H1 (cell line): ENCODE results near the gene FRMD3. TPM values are rescaled to one million over a fixed set of nuclear protein-coding genes. Genes with fewer than 3 reads are reported as not detected.

Experiments
- CTCF ChIA-PET: fragments of 300-600 bp; sonication (Branson Sonifier 250); formaldehyde crosslinking; loops from one replicate; lab custom pipeline; 2021; ENCODE audit not compliant: partially characterized antibody; lab: Charles Lee
- POLR2A ChIA-PET: fragments of 300-600 bp; sonication (Branson Sonifier 250); formaldehyde crosslinking; loops from one replicate; lab custom pipeline; 2021; ENCODE audit warnings: inconsistent platforms; ENCODE audit not compliant: partially characterized antibody; lab: Charles Lee
- DNase-seq, 2 experiments: peaks; one replicate each; pipeline versions ENCODE4 v3.0.0 to v3.0.0-alpha.2; 2010 to 2022; ENCODE audit warnings: low spot score in 2 of 2, low read depth in 1 of 2, mixed read lengths in 1 of 2
- FAIRE-seq: peaks from 2 replicates; lab custom pipeline; 2011; peaks lifted over from hg19 to GRCh38; lab: Jason Lieb, UNC
- H2AFZ ChIP-seq: 2 replicates; pipeline ENCODE4 v1.8.1; 2012; ENCODE audit warnings: low read length, inconsistent platforms
- H2AK5ac ChIP-seq: 2 replicates; pipeline ENCODE4 v1.6.1; 2013; ENCODE audit warnings: low read depth, low read length
- H2BK120ac ChIP-seq: replicated peaks from 2 replicates; pipeline ENCODE3; 2013; ENCODE audit warnings: low read depth, low read length, inconsistent platforms
- H2BK12ac ChIP-seq: 2 replicates; pipeline ENCODE4 v1.6.1; 2013; ENCODE audit warnings: low read depth, low read length
- H2BK15ac ChIP-seq: 2 replicates; pipeline ENCODE4 v1.6.1; 2013; ENCODE audit warnings: low read length
- H2BK20ac ChIP-seq: 2 replicates; pipeline ENCODE4 v1.6.1; 2013; ENCODE audit warnings: low read length
- H2BK5ac ChIP-seq: 2 replicates; pipeline ENCODE4 v1.6.1; 2013; ENCODE audit warnings: low read depth, low read length
- H3K14ac ChIP-seq: 2 replicates; pipeline ENCODE4 v1.6.1; 2013; ENCODE audit warnings: inconsistent platforms; ENCODE audit not compliant: insufficient read length
- H3K18ac ChIP-seq: 2 replicates; pipeline ENCODE4 v1.6.1; 2013; ENCODE audit warnings: low read length; ENCODE audit errors: extremely low read depth
- H3K23ac ChIP-seq: 2 replicates; pipeline ENCODE4 v1.6.1; 2013; ENCODE audit warnings: inconsistent platforms; ENCODE audit not compliant: insufficient read length
- H3K23me2 ChIP-seq: 2 replicates; pipeline ENCODE4 v1.6.1; 2013; ENCODE audit warnings: low read depth, low read length
- H3K27ac ChIP-seq: 2 replicates; pipeline ENCODE4 v1.6.1; 2011; ENCODE audit warnings: low read depth, low read length, inconsistent platforms
- H3K27me3 ChIP-seq, 4 experiments: replicated peaks in 1 of 4; 1 replicate in 1 of 4; 2 replicates in 3 of 4; pipeline versions ENCODE4 v1.6.1 to v1.8.1; 2011 to 2013; ENCODE audit warnings: low read length in 3 of 4, mild to moderate bottlenecking in 3 of 4, inconsistent platforms in 2 of 4, mixed read lengths in 2 of 4, moderate library complexity in 1 of 4; ENCODE audit not compliant: control insufficient read depth in 3 of 4, insufficient read depth in 3 of 4; ENCODE audit errors: extremely low read depth in 1 of 4
- H3K36me3 ChIP-seq, 4 experiments: 2 replicates each; pipeline versions ENCODE4 v1.6.1 to v1.8.1; 2011 to 2013; ENCODE audit warnings: mild to moderate bottlenecking in 4 of 4, low read length in 3 of 4, moderate library complexity in 2 of 4, control low read depth in 1 of 4, inconsistent platforms in 1 of 4; ENCODE audit not compliant: insufficient read depth in 4 of 4, control insufficient read depth in 2 of 4
- H3K4ac ChIP-seq: replicated peaks from 2 replicates; pipeline ENCODE3; 2013; ENCODE audit warnings: low read length, low read depth, mixed read lengths, inconsistent platforms; ENCODE audit not compliant: insufficient read length
- H3K4me1 ChIP-seq, 4 experiments: replicated peaks in 1 of 4; 1 replicate in 1 of 4; 2 replicates in 3 of 4; pipeline versions ENCODE4 v1.6.1 to v1.8.1; 2011 to 2013; ENCODE audit warnings: low read length in 3 of 4, inconsistent platforms in 2 of 4, mixed read lengths in 1 of 4; ENCODE audit not compliant: insufficient read depth in 4 of 4, control insufficient read depth in 3 of 4
- H3K4me2 ChIP-seq, 2 experiments: 2 replicates each; pipeline versions ENCODE4 v1.6.1 to v1.8.1; 2011 to 2013; ENCODE audit warnings: low read depth in 2 of 2, low read length in 2 of 2, control low read depth in 1 of 2, inconsistent platforms in 1 of 2, mild to moderate bottlenecking in 1 of 2; ENCODE audit not compliant: insufficient read depth in 1 of 2
- H3K4me3 ChIP-seq, 4 experiments: fragments of 200-600, 300-600 bp in 1 of 4; sonication (generic), shearing (Covaris generic), sonication (Bioruptor Twin) in 1 of 4; 2 replicates each; pipeline versions ENCODE4 v1.5.1 to v1.8.1; 2011 to 2016; ENCODE audit warnings: low read length in 4 of 4, low read depth in 3 of 4, control low read depth in 2 of 4, inconsistent platforms in 2 of 4, mild to moderate bottlenecking in 2 of 4, mixed read lengths in 1 of 4, moderate library complexity in 1 of 4; ENCODE audit not compliant: insufficient read depth in 2 of 4; ENCODE audit errors: extremely low read depth in 1 of 4
- H3K56ac ChIP-seq: replicated peaks from 2 replicates; pipeline ENCODE3; 2013; ENCODE audit warnings: low read depth, mild to moderate bottlenecking, mixed read lengths, low read length, inconsistent platforms; ENCODE audit not compliant: insufficient read length
- H3K79me1 ChIP-seq: 2 replicates; pipeline ENCODE4 v1.6.1; 2013; ENCODE audit warnings: low read depth, low read length, control low read depth
- H3K79me2 ChIP-seq, 2 experiments: 2 replicates each; pipeline versions ENCODE4 v1.6.1 to v1.8.1; 2012 to 2013; ENCODE audit warnings: low read length in 2 of 2, mild to moderate bottlenecking in 2 of 2, inconsistent platforms in 1 of 2; ENCODE audit not compliant: insufficient read depth in 2 of 2, control insufficient read depth in 1 of 2
- H3K9ac ChIP-seq, 4 experiments: replicated peaks in 1 of 4; 1 replicate in 1 of 4; 2 replicates in 3 of 4; pipeline versions ENCODE4 v1.6.1 to v1.8.1; 2011 to 2013; ENCODE audit warnings: low read depth in 3 of 4, low read length in 3 of 4, control low read depth in 2 of 4, mild to moderate bottlenecking in 2 of 4, moderate library complexity in 2 of 4, inconsistent platforms in 1 of 4; ENCODE audit errors: extremely low read depth in 1 of 4
- H3K9me3 ChIP-seq, 2 experiments: 2 replicates each; pipeline versions ENCODE4 v1.6.1 to v1.8.1; 2012 to 2013; ENCODE audit warnings: mild to moderate bottlenecking in 2 of 2, moderate library complexity in 2 of 2, control low read depth in 1 of 2, inconsistent platforms in 1 of 2, low read depth in 1 of 2, low read length in 1 of 2, mixed read lengths in 1 of 2; ENCODE audit not compliant: insufficient read depth in 2 of 2
- H4K20me1 ChIP-seq, 2 experiments: replicated peaks in 1 of 2; 2 replicates each; pipeline versions ENCODE3 to v1.8.1; 2011 to 2013; ENCODE audit warnings: inconsistent platforms in 2 of 2, low read length in 2 of 2, mild to moderate bottlenecking in 1 of 2; ENCODE audit not compliant: insufficient read depth in 2 of 2, control insufficient read depth in 1 of 2
- H4K5ac ChIP-seq: 2 replicates; pipeline ENCODE4 v1.6.1; 2013; ENCODE audit warnings: low read length, low read depth, mixed read lengths, inconsistent platforms; ENCODE audit not compliant: insufficient read length
- H4K8ac ChIP-seq: 2 replicates; pipeline ENCODE4 v1.8.0; 2013; ENCODE audit warnings: mild to moderate bottlenecking, moderate library complexity, low read length, inconsistent platforms; ENCODE audit not compliant: insufficient read depth; ENCODE audit errors: extremely low read depth
- H4K91ac ChIP-seq: replicated peaks from 2 replicates; pipeline ENCODE3; 2013; ENCODE audit warnings: low read length, mixed read lengths, inconsistent platforms; ENCODE audit not compliant: insufficient read length
- KDM5A ChIP-seq: fragments of 200-600 bp; IDR thresholded peaks from 2 replicates; pipeline ENCODE4 v1.7.1; 2012; ENCODE audit warnings: mild to moderate bottlenecking, low read length, inconsistent platforms, mixed read lengths
- NRF1 ChIP-seq: IDR thresholded peaks from 2 replicates; pipeline ENCODE4 v1.6.1; 2011; ENCODE audit warnings: mild to moderate bottlenecking, low read depth, low read length, improper control_type of control experiment
- RBBP5 ChIP-seq: IDR thresholded peaks from 2 replicates; pipeline ENCODE4 v1.7.1; 2012; ENCODE audit warnings: low read depth, mild to moderate bottlenecking, inconsistent platforms, low read length, moderate library complexity, borderline replicate concordance
- SAP30 ChIP-seq: fragments of 300-600 bp; sonication (generic); IDR thresholded peaks from 2 replicates; pipeline ENCODE4 v1.7.1; 2012; ENCODE audit warnings: low read length, moderate library complexity, mild to moderate bottlenecking, inconsistent platforms; ENCODE audit not compliant: insufficient read depth, insufficient replicate concordance
- TAF1 ChIP-seq: IDR thresholded peaks from 2 replicates; pipeline ENCODE4 v1.6.1; 2011; ENCODE audit warnings: mild to moderate bottlenecking, low read depth, low read length
- TEAD4 ChIP-seq: IDR thresholded peaks from 2 replicates; pipeline ENCODE4 v1.6.1; 2012; ENCODE audit warnings: low read depth, low read length, inconsistent platforms, mixed read lengths
- YY1 ChIP-seq: IDR thresholded peaks from 2 replicates; pipeline ENCODE4 v1.6.1; 2011; ENCODE audit warnings: low read depth, mild to moderate bottlenecking, low read length
- ZNF274 ChIP-seq: IDR thresholded peaks from 2 replicates; pipeline ENCODE4 v1.7.0; 2012; ENCODE audit warnings: low read length, borderline replicate concordance; ENCODE audit errors: extremely low read depth
- WGBS, 2 experiments: shearing (Covaris generic) in 1 of 2; methylation state at CpG; one replicate each; pipeline versions ENCODE4 v1.1.6 to v1.1.7; 2013 to 2015; ENCODE audit warnings: low lambda C conversion rate in 2 of 2, mixed read lengths in 2 of 2, inconsistent platforms in 1 of 2, low coverage in 1 of 2, missing lambda C conversion rate in 1 of 2; ENCODE audit not compliant: insufficient replicate concordance in 2 of 2, insufficient coverage in 1 of 2, insufficient read length in 1 of 2; ENCODE audit errors: extremely low coverage in 1 of 2, missing lambda C conversion rate in 1 of 2; 5-methylcytosine and 5-hydroxymethylcytosine counted together
- polyA plus RNA-seq, 7 experiments: library from polyadenylated mRNA; depleted of rRNA in 3 of 7; stranded (reverse) in 5 of 7; unstranded in 2 of 7; fragments of >200 nt in 5 of 7; fragments of 200-250 nt in 2 of 7; gene quantifications; 1 replicate in 5 of 7; 2 replicates in 1 of 7; 4 replicates in 1 of 7; pipeline versions ENCODE4 v1.2.1 to v1.2.3, GENCODE V29; 2011 to 2013; ENCODE audit warnings: missing spikeins in 2 of 7, mixed read lengths in 2 of 7
- total RNA-seq: library from RNA; stranded (reverse); fragmentation: NEBNext Ultra II Directional; extraction: Animal tissue kit (Norgen Biotek cat#: 25700); gene quantifications from 2 replicates; pipeline ENCODE4 v1.2.1, GENCODE V29; 2021
- TF ChIP-seq, protein P1 (sequence below): IDR thresholded peaks from 2 replicates; pipeline ENCODE4 v1.6.1; 2012; ENCODE audit warnings: low read length, inconsistent platforms

FRMD3 gene
- total and polyA plus RNA-seq, 2 of the 8 experiments (the other 6 are each of a cell fraction or from before 2014, with no cell fraction given) = 0.15 to 1.4 TPM

DNA sequence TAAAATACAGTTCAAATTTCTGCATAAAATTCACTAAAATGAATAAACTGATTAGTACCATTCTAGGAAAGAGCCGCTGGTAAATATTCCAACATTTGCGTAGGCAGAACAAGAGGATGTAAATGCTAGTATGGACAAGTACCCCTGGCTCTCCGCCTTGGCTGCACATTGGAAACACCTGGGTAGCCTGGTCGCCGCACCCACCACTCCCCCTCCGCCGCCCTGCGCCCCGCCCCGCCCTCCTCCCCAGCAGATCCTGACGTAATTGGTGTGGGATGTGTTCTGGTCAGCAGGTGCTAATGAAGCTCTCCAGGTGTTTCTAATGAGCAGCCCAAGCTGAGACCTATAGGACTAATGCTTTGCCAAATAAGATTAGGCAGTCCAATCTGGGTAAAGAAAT is 225.7 kb downstream of the FRMD3 start:
- Histone ChIP-seq H2AFZ (no peak overlapping the region), H3K27me3 (no peaks in the 10 kb centered on the region), H4K91ac (no peak overlapping the region), H4K20me1 (no peaks in the 10 kb centered on the region), H4K8ac (no peak overlapping the region), H3K14ac (no peak overlapping the region), H4K5ac (no peak overlapping the region), H3K9ac (no peak overlapping the region), H2AK5ac (no peak overlapping the region), H3K79me1 (no peaks in the 10 kb centered on the region), H3K56ac (no peak overlapping the region), H2BK15ac (no peak overlapping the region), H3K18ac (no peak overlapping the region), H3K36me3 (no peaks in the 10 kb centered on the region), H2BK20ac (no peak overlapping the region), H3K4me2 (no peak overlapping the region), H2BK5ac (no peak overlapping the region), H3K27ac (no peak overlapping the region), H3K4me3 (no peak overlapping the region), H3K4ac (no peak overlapping the region), H3K79me2 (no peaks in the 10 kb centered on the region), H3K23me2 (no peaks in the 10 kb centered on the region), H2BK120ac (no peak overlapping the region), H3K23ac (no peak overlapping the region), H3K9me3 (no peaks in the 10 kb centered on the region), H3K4me1 (no peaks in the 10 kb centered on the region), H2BK12ac (no peak overlapping the region)
- CTCF ChIA-PET = interaction anchor here (1.2 to 1.5 kb wide), 2 partner anchors 18 to 93 kb away, joined by 4 to 8 read pairs; no protein-coding TSS in a partner anchor
- POLR2A ChIA-PET = no interaction called here
- no peak for DNase-seq
- WGBS, 2 experiments = 85% methylated on average over 11 of the region's 11 CpGs; no CpG with 5 or more reads in 1 of the 2 experiments
- FAIRE-seq = no peak
- no peak for TF ChIP-seq ZNF274
- TF ChIP-seq RBBP5 = no peak
- no peak for TF ChIP-seq SAP30
- no peak for TF ChIP-seq KDM5A
- TF ChIP-seq, protein P1, sequence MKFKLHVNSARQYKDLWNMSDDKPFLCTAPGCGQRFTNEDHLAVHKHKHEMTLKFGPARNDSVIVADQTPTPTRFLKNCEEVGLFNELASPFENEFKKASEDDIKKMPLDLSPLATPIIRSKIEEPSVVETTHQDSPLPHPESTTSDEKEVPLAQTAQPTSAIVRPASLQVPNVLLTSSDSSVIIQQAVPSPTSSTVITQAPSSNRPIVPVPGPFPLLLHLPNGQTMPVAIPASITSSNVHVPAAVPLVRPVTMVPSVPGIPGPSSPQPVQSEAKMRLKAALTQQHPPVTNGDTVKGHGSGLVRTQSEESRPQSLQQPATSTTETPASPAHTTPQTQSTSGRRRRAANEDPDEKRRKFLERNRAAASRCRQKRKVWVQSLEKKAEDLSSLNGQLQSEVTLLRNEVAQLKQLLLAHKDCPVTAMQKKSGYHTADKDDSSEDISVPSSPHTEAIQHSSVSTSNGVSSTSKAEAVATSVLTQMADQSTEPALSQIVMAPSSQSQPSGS = no peak
- TF ChIP-seq NRF1 = no peak
- no peak for TF ChIP-seq YY1
- TF ChIP-seq TAF1 = no peak
- no peak for TF ChIP-seq TEAD4
